Measurements from ENCODE around the gene CAPNS1. TPM values are rescaled to one million over a fixed set of nuclear protein-coding genes. Genes with fewer than 3 reads are reported as not detected.
A peak's percentile ranks its signal among the peaks of the same experiment; 100 is the strongest.

CAPNS1 gene
- total and polyA plus RNA-seq, 3 experiments from 2014 or later = 167 to 432 (median 415) TPM

DNA sequence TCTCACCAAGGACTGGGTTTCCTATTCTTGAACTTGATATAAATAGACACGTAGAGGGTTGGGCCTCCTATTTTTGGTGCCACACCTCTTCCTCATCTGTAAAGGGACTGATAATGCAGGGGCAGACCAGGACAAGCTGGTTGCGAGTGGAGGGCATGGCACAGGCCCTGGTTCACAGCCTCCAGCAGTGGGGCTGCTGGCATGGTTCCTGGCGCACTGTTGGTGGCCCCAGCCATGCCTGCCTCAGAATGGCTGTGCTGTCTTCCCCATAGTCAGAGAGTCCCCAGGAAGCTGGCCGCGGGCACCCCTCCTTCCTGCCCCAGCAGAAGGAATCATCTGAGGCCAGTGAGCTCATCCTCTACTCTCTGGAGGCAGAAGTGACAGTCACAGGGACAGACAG is 39.4 kb upstream of the CAPNS1 start:
- no peaks in the 10 kb centered on the region for H3K4me1 Mint-ChIP-seq
- Histone ChIP-seq H3K27ac (ENCODE audit: low read depth, low read length) (no peak overlapping the region), H3K36me3 (ENCODE audit: insufficient read depth, low read length) (no peaks in the 10 kb centered on the region), H3K4me1 (ENCODE audit: insufficient read depth, low read length) (no peaks in the 10 kb centered on the region), H3K9me3 (ENCODE audit: low read length) (no peaks in the 10 kb centered on the region), H3K4me3 (ENCODE audit: low read length) (no peak overlapping the region), H3K27me3 (ENCODE audit: insufficient read depth, low read length, poor library complexity, severe bottlenecking) (no peaks in the 10 kb centered on the region)
- no peaks in the 10 kb centered on the region for H3K27me3 Mint-ChIP-seq
- DNase-seq = no peak
- ChIA-PET POLR2A (no interaction called here), CTCF (no interaction called here)
- H3K9me3 Mint-ChIP-seq = no peaks in the 10 kb centered on the region
- H3K27ac Mint-ChIP-seq = peak overlapping the region in 1 of 8 donors; percentile 63
- peaks cover 0 to 3% (median 3%) of the 10 kb centered on the region in 3 donors for H3K36me3 Mint-ChIP-seq
- H3K4me3 Mint-ChIP-seq = no peak overlapping the region

DNA sequence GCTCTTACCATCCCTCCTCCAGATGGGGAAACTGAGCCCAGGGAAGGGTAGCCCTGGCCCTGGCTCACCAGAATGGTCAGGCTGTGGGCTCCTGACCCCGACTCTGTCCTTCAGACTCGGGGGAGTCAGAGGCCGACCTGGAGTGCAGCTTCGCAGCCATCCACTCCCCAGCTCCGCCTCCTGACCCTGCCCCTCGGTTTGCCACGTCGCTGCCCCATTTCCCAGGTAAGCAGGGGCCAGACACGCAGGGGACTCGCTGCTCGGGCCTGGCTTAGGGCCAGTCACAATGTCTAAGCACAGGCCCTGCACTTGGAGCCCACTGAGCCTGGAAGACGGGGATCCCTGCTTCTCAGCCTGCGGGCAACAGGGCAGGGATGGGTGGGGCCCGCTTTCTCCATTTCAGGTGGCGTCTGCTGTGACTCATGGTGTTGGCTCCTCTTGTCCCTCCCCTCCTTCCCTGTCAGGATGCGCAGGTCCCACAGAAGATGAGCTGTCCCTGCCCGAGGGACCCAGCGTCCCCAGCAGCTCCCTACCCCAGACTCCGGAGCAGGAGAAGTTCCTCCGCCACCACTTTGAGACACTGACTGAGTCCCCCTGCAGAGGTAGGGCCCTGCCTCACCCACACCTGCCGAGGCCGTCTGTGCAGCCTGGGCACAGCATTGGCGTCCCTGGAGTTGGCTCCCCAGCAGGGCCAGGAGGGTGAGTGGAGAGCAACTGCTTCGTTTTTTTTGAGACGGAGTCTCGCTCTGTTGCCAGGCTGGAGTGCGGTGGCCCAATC is 38.1 kb upstream of the CAPNS1 start:
- no peak overlapping the region for H3K27ac Mint-ChIP-seq
- no peaks in the 10 kb centered on the region for H3K9me3 Mint-ChIP-seq
- H3K27me3 Mint-ChIP-seq = no peaks in the 10 kb centered on the region
- H3K36me3 Mint-ChIP-seq = peaks cover 0 to 7% (median 3%) of the 10 kb centered on the region in 3 donors
- Histone ChIP-seq H3K4me1 (ENCODE audit: insufficient read depth, low read length) (no peaks in the 10 kb centered on the region), H3K4me3 (ENCODE audit: low read length) (no peak overlapping the region), H3K27me3 (ENCODE audit: insufficient read depth, low read length, poor library complexity, severe bottlenecking) (no peaks in the 10 kb centered on the region), H3K27ac (ENCODE audit: low read depth, low read length) (no peak overlapping the region), H3K36me3 (ENCODE audit: insufficient read depth, low read length) (no peaks in the 10 kb centered on the region), H3K9me3 (ENCODE audit: low read length) (no peaks in the 10 kb centered on the region)
- CTCF ChIA-PET = no interaction called here
- DNase-seq = no peak
- H3K4me3 Mint-ChIP-seq = no peak overlapping the region
- H3K4me1 Mint-ChIP-seq = no peaks in the 10 kb centered on the region
- POLR2A ChIA-PET = interaction anchor here (0.5 kb wide), 1 partner anchor 21 kb away, joined by 3 read pairs; no protein-coding TSS in a partner anchor

DNA sequence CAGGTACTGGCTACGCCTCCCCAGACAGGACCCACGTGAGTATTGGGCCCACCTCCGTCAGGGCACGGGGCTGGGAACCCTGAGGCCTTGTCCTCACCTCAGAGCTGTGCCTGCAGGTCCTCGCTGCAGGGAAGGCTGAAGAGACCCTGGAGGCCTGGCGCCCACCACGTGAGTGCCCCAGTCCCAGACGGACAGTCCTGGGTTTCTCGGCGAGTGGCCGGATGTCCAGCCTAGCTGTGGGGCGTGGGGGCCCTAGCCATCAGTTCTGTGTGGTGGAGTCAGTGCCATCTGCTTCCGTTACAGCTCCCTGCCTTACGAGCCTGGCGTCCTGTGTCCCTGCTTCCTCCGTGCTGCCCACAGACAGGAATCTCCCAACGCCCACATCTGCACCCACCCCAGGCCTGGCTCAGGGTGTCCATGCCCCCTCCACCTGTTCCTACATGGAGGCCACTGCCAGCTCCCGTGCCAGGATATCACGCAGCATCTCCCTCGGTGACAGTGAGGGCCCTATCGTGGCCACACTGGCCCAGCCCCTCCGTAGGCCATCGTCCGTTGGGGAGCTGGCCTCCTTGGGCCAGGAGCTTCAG is 36.7 kb upstream of the CAPNS1 start:
- DNase-seq = no peak
- Histone ChIP-seq H3K4me1 (ENCODE audit: insufficient read depth, low read length) (no peaks in the 10 kb centered on the region), H3K36me3 (ENCODE audit: insufficient read depth, low read length) (no peaks in the 10 kb centered on the region), H3K4me3 (ENCODE audit: low read length) (no peak overlapping the region), H3K27me3 (ENCODE audit: insufficient read depth, low read length, poor library complexity, severe bottlenecking) (no peaks in the 10 kb centered on the region), H3K9me3 (ENCODE audit: low read length) (no peaks in the 10 kb centered on the region), H3K27ac (ENCODE audit: low read depth, low read length) (no peak overlapping the region)
- Mint-ChIP-seq H3K27ac (no peak overlapping the region), H3K4me1 (no peaks in the 10 kb centered on the region), H3K27me3 (no peaks in the 10 kb centered on the region), H3K9me3 (no peaks in the 10 kb centered on the region), H3K36me3 (peaks cover 0 to 11% (median 0%) of the 10 kb centered on the region in 3 donors), H3K4me3 (no peak overlapping the region)
- ChIA-PET CTCF (no interaction called here), POLR2A (no interaction called here)

DNA sequence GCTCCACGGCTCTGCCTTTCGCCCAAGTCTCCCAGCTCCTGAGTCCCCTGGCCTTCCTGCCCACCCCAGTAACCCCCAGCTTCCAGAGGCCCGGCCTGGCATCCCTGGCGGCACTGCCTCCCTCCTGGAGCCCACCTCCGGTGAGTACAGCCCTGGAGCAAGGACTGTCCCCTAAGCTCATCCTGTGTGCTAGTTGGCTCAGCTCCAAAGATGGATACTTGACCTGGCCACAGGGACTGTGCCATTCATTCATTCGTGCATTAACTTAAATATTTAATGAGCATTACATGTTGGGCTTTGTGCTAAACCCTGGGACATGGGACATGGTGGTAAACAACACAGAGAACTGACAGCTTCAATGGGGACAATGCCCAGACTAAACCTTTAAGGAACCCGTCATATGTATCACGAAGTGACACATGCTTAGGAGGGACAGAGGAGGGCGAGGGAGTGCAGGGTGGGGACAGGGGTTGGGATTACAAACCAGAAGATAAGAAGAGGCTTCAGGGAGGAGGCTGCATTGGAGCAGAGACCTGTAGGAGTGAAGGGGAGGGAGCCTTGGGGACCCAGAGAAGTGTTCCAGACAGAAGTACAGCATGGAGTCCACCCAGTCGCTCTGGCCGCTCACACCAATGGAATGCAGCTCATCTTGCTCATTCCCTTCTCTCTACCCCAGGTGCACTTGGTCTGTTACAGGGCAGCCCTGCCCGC is 35.9 kb upstream of the CAPNS1 start:
- no peak for DNase-seq
- Histone ChIP-seq H3K4me1 (ENCODE audit: insufficient read depth, low read length) (no peaks in the 10 kb centered on the region), H3K27me3 (ENCODE audit: insufficient read depth, low read length, poor library complexity, severe bottlenecking) (no peaks in the 10 kb centered on the region), H3K9me3 (ENCODE audit: low read length) (no peaks in the 10 kb centered on the region), H3K4me3 (ENCODE audit: low read length) (no peak overlapping the region), H3K27ac (ENCODE audit: low read depth, low read length) (no peak overlapping the region), H3K36me3 (ENCODE audit: insufficient read depth, low read length) (no peaks in the 10 kb centered on the region)
- Mint-ChIP-seq H3K4me3 (no peak overlapping the region), H3K4me1 (no peaks in the 10 kb centered on the region), H3K36me3 (peaks cover 0 to 14% (median 0%) of the 10 kb centered on the region in 3 donors), H3K9me3 (no peaks in the 10 kb centered on the region), H3K27ac (peak overlapping the region in 1 of 8 donors; percentile 87), H3K27me3 (no peaks in the 10 kb centered on the region)
- ChIA-PET POLR2A (no interaction called here), CTCF (no interaction called here)

DNA sequence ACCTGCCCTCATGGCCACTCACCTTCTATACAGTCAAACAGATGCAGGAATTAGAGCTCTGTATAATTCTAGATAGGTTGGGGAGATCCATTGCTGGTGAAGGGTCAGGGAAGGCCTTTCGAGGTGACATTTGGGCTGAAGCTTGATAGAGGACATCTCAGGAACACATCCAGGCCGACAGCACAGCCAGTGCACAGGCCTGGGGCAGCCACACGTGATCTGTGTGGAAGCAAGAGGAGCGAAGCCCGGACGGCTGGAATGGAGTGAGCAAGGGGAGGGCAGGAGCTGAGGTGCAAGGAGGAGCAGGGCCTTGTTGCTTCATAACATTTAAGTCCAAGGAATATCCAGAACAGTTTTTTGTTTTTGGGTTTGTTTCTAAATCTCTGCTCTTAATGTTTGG is 33.4 kb upstream of the CAPNS1 start:
- no peaks in the 10 kb centered on the region for H3K9me3 ChIP-seq (ENCODE audit: low read length)
- no peaks in the 10 kb centered on the region for H3K27me3 ChIP-seq (ENCODE audit: insufficient read depth, low read length, poor library complexity, severe bottlenecking)
- ChIA-PET CTCF (interaction anchor here (1.1 to 1.5 kb wide), 2 partner anchors 45 to 56 kb away, joined by 3 read pairs; no protein-coding TSS in a partner anchor), POLR2A (no interaction called here)
- Mint-ChIP-seq H3K9me3 (no peaks in the 10 kb centered on the region), H3K27ac (peak overlapping the region in 3 of 8 donors; percentile 29 to 70 (median 57)), H3K27me3 (no peaks in the 10 kb centered on the region), H3K4me1 (no peaks in the 10 kb centered on the region), H3K4me3 (peak overlapping the region in 1 of 7 donors; percentile 68), H3K36me3 (peaks cover 0 to 18% (median 0%) of the 10 kb centered on the region in 3 donors)
- H3K27ac ChIP-seq (ENCODE audit: low read depth, low read length) = no peak overlapping the region
- no peaks in the 10 kb centered on the region for H3K4me1 ChIP-seq (ENCODE audit: insufficient read depth, low read length)
- DNase-seq = no peak
- no peaks in the 10 kb centered on the region for H3K36me3 ChIP-seq (ENCODE audit: insufficient read depth, low read length)
- H3K4me3 ChIP-seq (ENCODE audit: low read length) = no peak overlapping the region

DNA sequence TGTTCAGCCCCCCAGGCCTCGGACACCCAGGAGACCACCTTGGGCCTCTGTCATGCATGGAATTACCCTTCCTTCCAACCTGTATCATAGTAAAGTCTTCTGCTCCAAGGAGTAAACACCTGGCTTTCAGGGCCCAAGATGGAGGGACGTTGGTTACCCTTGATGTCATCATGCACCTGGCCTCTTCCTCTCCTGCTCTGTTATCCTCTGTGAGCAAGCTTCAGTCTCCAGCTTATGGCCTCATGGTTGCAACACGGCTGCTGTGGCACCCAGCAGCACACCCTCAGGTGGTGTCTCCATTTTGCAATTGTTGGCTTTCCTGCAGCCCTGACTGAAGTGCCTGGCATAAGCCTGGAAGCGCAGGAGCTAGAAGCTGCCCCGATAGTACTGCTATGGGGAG is 32.9 kb upstream of the CAPNS1 start:
- Mint-ChIP-seq H3K27me3 (no peaks in the 10 kb centered on the region), H3K9me3 (no peaks in the 10 kb centered on the region), H3K4me3 (no peak overlapping the region), H3K4me1 (no peaks in the 10 kb centered on the region), H3K27ac (no peak overlapping the region), H3K36me3 (peaks cover 0 to 22% (median 0%) of the 10 kb centered on the region in 3 donors)
- Histone ChIP-seq H3K27ac (ENCODE audit: low read depth, low read length) (no peak overlapping the region), H3K9me3 (ENCODE audit: low read length) (no peaks in the 10 kb centered on the region), H3K4me3 (ENCODE audit: low read length) (no peak overlapping the region), H3K4me1 (ENCODE audit: insufficient read depth, low read length) (no peaks in the 10 kb centered on the region), H3K27me3 (ENCODE audit: insufficient read depth, low read length, poor library complexity, severe bottlenecking) (no peaks in the 10 kb centered on the region), H3K36me3 (ENCODE audit: insufficient read depth, low read length) (no peaks in the 10 kb centered on the region)
- ChIA-PET POLR2A (no interaction called here), CTCF (interaction anchor here (1.5 kb wide), 1 partner anchor 45 kb away, joined by 3 read pairs; no protein-coding TSS in a partner anchor)
- DNase-seq = no peak

DNA sequence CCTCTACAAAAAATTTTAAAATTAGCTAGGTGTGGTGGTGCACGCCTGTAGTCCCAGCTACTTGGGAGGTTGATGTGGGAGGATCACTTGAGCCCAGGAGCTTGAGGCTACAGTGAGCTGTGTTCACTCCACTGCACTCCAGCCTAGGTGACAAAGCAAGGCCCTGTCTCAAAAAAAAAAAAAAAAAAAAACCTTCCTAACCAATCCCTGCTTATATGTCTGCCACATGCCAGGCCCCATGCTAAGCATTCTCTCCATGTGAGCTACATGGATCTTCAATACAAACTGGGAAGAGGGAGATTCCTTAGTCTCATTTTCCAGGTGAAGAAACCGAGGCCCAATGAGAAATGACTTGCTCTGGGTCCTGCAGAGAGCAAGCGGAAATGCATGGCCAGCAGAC is 31.2 kb upstream of the CAPNS1 start:
- Mint-ChIP-seq H3K36me3 (peaks cover 4 to 38% (median 5%) of the 10 kb centered on the region in 3 donors), H3K9me3 (no peaks in the 10 kb centered on the region), H3K4me1 (peaks cover 6 to 10% (median 10%) of the 10 kb centered on the region in 3 donors), H3K27ac (peak overlapping the region in 1 of 8 donors; percentile 84), H3K27me3 (no peaks in the 10 kb centered on the region), H3K4me3 (no peak overlapping the region)
- no peaks in the 10 kb centered on the region for H3K27me3 ChIP-seq (ENCODE audit: insufficient read depth, low read length, poor library complexity, severe bottlenecking)
- ChIA-PET POLR2A (no interaction called here), CTCF (no interaction called here)
- no peak for DNase-seq
- H3K9me3 ChIP-seq (ENCODE audit: low read length) = no peaks in the 10 kb centered on the region
- no peak overlapping the region for H3K27ac ChIP-seq (ENCODE audit: low read depth, low read length)
- peaks cover 5% of the 10 kb centered on the region for H3K4me1 ChIP-seq (ENCODE audit: insufficient read depth, low read length)
- peaks cover 4% of the 10 kb centered on the region for H3K36me3 ChIP-seq (ENCODE audit: insufficient read depth, low read length)
- no peak overlapping the region for H3K4me3 ChIP-seq (ENCODE audit: low read length)
